HG02759 (cell line): ENCODE data around the gene MEGF11.
"Not testable (repeated sequence)": the region's sequence is repeated elsewhere in the genome, so short reads cannot be mapped to it uniquely, and the experiment has no call there.

Source experiments
- ATAC-seq: cut with Tn5 transposase; IDR thresholded peaks from one replicate; pipeline ENCODE4 v1.9.1; 2021; ENCODE audit warnings: mild to moderate bottlenecking, moderate library complexity; ENCODE audit not compliant: unreplicated experiment

Gene MEGF11

GRCh38 chr15:66017792-66018487 is 235.6 kb downstream of the MEGF11 start:
- ATAC-seq: no peak

- no peak for ATAC-seq
These were observed 236.6 kb downstream of the MEGF11 start for GRCh38 chr15:66017000-66017399.

- no peak for ATAC-seq
These were observed 237.4 kb downstream of the MEGF11 start for GRCh38 chr15:66016199-66016598.

- ATAC-seq: no peak
These were observed 238.8 kb downstream of the MEGF11 start for GRCh38 chr15:66014635-66015182.

- no peak for ATAC-seq
These were observed 239.5 kb downstream of the MEGF11 start for GRCh38 chr15:66014022-66014421.

GRCh38 chr15:66008940-66009562 is 244.5 kb downstream of the MEGF11 start:
- no peak for ATAC-seq

GRCh38 chr15:66007663-66008262 is 245.8 kb downstream of the MEGF11 start:
- ATAC-seq: no peak

- no peak for ATAC-seq
These were observed 246.6 kb downstream of the MEGF11 start for GRCh38 chr15:66006986-66007385.

- no peak for ATAC-seq
These were observed 248.8 kb downstream of the MEGF11 start for GRCh38 chr15:66004618-66005262.

- ATAC-seq: not testable (repeated sequence)
These were observed 250.4 kb downstream of the MEGF11 start for GRCh38 chr15:66003129-66003528.

- no peak for ATAC-seq
These were observed 251.7 kb downstream of the MEGF11 start for GRCh38 chr15:66001717-66002426.

GRCh38 chr15:66001042-66001441 is 252.5 kb downstream of the MEGF11 start:
- ATAC-seq: no peak

- ATAC-seq: no peak
These were observed 255.1 kb downstream of the MEGF11 start for GRCh38 chr15:65998486-65998885.

- no peak for ATAC-seq
These were observed 256.6 kb downstream of the MEGF11 start for GRCh38 chr15:65996901-65997300.

GRCh38 chr15:65994832-65995231 is 258.7 kb downstream of the MEGF11 start:
- no peak for ATAC-seq

GRCh38 chr15:65993762-65994161 is 259.8 kb downstream of the MEGF11 start:
- no peak for ATAC-seq

GRCh38 chr15:65993236-65993635 is 260.3 kb downstream of the MEGF11 start:
- no peak for ATAC-seq

GRCh38 chr15:65991721-65992483 is 261.6 kb downstream of the MEGF11 start:
- no peak for ATAC-seq

- no peak for ATAC-seq
These were observed 263.1 kb downstream of the MEGF11 start for GRCh38 chr15:65990298-65990981.

- ATAC-seq: no peak
These were observed 266.4 kb downstream of the MEGF11 start for GRCh38 chr15:65987100-65987499.
